Smooth muscle cell of the brain vasculature (primary cell): ENCODE measurements around the gene MYL12A.

ENCODE experiments used
- DNase-seq: peaks from one replicate; pipeline ENCODE4 v3.0.0-alpha.2; 2012; ENCODE audit warnings: low read depth, low spot score

The MYL12A gene

GRCh38 chr18:3281456-3282400 is 34.1 kb downstream of the MYL12A start:
- peak; percentile 55 for DNase-seq

DNA sequence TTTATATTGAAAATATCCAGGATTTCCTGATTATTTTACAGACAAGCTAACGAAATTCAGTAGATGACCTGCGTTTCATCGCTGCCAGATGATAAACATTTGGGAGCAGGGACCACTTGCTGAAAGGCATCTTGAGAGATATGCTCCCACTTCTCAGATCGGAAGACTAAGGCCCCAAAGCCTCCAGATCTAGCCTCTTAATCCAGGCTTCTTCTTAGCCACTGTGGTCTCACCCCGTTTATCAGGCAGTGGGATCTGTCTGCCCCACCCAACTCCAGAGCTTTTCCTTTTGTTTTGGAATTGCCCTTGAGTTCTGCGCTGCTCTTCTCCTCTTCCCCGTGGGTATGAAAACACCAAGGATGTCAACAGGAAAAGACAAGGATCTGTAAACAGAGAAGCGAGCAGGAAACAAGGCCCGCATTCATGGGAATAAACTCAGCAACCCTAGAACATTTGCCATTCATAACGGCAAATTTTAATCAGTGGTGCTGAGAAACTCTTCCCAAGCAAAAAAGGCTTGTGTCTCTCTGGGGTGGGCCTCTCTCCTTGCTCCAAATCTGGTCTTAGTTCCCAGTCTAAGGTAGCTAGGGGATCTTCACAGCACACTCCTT is 35.8 kb downstream of the MYL12A start:
- DNase-seq: no peak

- no peak for DNase-seq
Measured at GRCh38 chr18:3283908-3284307, 36.3 kb downstream of the MYL12A start.

- DNase-seq: no peak
Measured at GRCh38 chr18:3284501-3284900, 36.9 kb downstream of the MYL12A start.

DNA sequence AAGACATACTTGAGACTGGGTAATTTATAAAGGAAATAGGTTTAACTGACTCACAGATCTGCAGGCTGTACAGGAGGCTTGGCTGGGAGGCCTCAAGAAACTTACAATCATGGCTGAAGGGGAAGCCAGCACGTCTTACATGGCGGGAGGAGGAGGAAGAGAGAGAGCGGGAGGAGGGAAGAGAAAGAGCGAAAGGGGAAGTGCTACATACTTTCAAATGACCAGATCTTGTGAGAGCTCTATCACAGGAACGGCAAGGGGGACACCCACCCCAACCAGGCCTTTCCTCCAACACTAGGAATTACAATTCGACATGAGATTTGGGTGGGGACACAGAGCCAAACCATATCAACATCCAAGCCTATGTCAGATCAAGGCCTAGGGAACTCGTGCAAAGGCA is 38.6 kb downstream of the MYL12A start:
- no peak for DNase-seq

DNA sequence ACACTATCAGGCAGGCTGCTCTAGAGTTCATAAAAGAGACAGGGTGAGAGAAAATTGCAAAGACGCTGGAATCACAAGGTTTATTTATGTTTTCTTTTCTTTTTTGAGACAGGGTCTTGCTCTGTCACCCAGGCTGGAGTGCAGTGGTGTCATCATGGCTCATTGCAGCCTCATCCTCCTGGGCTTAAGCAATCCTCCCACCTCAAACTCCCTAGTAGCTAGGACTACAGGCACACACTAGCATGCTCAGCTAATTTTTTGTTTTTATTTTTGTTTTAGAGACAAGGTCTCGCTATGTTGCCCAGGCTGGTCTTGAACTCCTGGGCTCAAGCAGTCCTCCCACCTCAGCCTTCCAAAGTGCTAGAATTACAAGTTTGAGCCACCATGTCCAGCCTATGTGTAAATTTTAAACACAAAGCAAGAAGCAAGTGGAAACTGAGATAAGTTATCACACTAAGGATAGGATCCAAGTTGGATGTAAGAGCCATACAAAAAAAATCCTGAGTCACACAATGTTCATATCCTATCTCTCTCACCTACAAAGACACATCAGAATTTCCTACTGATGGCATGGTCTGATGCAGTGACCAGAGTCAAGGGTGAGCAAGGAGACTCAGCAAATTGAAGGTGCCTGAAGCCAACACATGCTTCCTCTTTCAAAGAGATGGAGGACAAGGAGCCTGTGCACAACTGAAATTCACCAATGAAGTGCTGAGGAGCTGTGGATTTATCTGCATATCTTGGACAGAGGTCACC is 45.8 kb downstream of the MYL12A start:
- no peak for DNase-seq

DNA sequence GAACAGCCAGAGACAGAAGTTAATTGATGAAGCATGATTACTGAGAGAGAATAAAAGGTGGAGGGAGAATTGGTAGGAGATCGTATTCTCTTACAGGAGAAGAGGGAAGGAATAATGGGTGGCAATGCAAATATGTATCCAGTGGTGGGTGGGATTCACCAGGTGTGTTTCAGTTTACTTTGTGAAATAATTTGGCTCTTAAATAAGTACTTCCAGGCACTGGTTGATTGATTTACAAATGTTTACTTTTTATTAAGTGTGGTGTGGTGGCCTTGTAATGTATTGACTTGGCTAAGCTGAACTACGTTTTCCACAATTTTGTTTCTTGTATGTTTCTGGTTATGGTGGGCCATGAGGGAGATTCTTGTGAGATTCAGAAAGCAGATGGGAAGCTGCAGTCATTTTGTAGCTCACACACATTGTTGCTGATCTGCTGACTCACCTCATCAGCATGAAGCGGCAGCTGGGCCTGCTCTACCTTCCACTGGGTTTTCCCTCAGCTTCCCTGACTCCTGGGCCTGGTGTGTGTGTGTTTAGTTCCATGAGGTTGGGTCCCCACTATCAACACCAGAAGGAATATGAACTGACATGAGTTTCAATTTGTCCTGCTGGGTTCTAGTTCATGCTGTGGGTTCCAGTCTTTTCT is 47.0 kb downstream of the MYL12A start:
- DNase-seq: no peak

DNA sequence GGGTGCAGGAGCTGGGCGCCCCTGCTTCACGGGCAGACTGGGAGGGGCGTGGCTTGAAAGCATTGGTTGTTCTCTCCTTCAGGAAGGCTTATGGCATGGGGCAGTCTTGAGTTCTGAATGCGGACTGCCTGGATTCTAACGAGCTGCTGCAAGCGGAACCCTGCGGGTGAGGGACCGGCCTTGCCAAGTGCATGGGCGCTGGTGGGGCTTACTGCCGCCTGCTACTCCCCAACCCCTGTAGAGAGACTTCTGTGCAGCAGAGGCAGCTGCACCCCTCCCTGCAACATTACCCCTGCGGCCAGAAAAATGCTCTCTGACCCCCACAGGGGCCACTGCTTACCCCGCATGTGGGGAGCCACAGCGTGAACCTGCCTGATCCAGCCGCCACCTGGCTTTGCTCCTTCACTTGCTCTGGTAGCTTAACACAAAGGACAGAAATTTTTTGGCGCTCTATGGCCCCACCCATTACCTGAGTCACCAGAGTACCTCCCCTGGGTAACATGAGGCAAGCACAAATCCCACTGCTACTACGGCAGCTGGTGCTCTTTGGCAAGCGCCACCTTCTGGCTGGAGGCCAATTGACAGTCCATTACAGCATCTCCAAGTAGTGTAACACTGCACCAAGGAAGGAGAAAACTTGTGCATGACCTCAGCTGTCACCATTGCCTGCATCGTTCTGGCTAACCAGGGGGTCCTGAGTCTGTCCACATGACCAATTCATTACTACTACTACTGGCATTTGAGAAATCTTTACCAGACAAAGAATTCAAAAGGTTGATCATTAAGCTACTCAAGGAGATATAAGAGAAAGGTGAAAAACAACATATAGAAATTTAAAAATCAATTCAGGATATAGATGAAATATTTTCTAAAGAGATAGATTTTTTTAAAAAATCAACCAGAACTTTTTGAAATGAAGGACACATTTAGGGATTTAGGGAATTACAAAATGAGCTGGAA is 49.7 kb downstream of the MYL12A start:
- peak; percentile 57 for DNase-seq

- no peak for DNase-seq
Measured at GRCh38 chr18:3304832-3305231, 57.2 kb downstream of the MYL12A start.

DNA sequence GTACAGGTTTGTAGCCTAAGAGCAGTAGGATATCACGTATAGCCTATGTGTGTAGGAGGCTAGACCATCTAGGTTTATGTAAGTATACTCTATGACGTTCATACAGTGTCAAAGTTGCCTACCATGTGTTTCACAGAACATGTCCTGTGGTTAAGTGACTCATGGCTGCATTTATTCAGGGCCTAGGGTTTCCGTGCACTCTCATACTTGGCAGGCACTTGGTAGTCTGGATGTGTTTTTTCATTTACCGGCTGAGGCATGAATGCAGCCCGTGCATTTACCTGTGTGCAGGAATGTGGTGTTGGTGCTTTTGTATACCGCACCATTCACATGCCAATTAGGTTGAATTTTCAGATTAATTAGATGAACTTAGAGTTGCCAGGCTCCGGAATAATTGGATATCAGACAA is 57.8 kb downstream of the MYL12A start:
- peak; percentile 77 for DNase-seq
